NCI-H146 treated with DMSO at 0.1 percent for 48 hours (cell line): ENCODE measurements around the gene ADGRD2.

Experiments used
- DNase-seq: peaks from one replicate; lab custom pipeline; 2025; ENCODE audit not compliant: unreplicated experiment; lab: John Stamatoyannopoulos, UW

The ADGRD2 gene

DNA sequence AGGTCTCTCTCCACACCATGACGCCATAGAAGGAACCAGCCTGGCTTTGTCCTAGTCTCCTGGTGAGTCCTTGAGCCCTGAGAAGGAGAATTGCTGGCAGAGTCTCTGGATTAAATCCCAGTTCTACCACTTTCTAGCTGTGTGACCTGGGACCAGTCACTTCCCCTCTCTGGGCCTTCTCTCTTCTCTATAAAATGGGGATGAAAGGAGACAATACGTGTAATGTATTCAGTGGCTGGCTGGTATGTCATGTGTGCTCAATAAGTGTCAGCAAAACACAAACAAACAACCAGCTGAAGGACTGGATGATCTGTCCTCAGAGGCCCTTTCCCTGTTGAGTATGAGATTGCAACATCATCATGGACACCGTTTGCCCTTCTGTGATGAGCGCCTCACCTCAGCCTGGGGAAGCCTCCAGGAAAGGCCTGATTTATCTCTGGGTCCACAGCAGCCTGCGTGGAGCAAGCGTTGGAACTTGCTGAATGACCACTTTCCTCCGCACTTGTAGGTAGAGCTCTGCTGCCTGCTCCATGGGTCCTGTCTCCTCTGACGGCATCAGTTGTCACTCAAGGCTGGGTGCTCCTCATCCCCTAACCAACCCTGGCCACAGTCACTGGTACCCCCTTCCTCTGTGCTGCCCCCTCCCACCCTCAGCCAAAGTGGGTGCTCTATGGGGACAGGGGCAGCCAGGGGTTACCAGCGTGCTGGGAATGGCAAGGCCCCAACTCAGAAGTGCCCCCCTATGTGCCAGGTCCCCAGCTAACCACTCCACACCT, 60.6 kb downstream of the ADGRD2 start:
- DNase-seq: no peak

DNA sequence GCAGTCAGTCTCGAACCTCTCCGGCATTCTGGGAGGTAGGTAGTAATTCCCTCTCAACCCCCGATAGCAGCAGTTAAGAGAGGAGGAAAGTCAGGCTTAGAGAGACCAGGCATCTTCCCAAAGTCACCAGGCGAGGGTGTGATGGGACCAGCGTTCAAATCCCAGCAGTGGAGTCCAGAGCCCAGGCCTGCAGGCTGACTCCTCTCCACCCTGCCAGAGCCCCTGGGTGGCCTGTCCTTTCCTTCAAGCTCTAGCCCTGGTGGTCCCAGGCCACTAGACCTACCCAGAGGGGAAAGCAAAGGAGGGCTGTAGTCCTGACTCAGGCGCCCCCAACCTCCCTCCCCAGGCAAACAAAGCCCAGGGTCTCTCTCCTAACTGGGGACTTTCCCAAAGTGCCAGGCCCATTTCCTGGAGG, 61.2 kb downstream of the ADGRD2 start:
- no peak for DNase-seq

DNA sequence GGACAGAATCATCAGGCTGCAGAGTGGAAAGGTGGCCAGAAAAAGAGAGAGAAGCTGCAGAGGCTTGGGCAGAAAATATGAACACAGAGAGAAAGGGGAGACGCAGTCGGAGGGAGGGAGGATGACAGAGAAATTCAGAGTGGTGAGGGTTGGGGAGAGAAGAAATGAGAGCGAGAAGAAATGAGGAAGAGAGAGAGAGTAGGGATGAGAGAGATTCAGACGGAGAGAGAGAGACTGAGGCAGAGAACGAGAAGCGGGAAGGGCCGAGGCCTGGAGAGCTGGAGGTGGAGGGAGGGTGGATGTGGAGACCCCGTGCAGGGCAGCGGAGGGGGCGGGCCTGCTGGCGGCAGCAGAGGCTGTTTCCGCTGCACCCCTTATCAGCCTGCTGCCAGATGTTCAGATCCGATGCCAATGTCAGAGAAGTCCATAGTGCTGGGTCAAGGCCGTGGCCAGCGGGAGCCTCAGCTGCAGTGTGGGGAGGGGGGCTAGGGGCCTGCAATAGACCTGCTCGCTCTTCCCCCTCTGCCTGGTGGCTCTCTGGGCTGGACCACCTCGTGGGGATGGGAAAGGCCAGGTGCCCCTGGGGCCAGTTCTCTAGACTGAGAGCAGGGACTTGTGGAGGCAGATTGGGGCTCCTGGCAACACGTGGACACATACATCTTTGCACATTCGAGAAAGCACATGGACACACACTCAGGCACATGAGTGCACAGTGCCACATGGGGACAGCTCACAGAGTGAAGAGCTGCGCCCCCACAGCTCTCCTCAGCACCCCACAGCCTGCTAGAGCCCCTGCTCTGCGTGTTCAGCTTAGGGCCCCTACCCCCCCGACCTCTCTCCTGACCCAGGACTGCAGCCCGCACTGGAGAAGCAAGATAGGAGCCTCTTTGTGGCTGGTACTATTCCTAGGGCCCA, 61.9 kb downstream of the ADGRD2 start:
- no peak for DNase-seq

DNA sequence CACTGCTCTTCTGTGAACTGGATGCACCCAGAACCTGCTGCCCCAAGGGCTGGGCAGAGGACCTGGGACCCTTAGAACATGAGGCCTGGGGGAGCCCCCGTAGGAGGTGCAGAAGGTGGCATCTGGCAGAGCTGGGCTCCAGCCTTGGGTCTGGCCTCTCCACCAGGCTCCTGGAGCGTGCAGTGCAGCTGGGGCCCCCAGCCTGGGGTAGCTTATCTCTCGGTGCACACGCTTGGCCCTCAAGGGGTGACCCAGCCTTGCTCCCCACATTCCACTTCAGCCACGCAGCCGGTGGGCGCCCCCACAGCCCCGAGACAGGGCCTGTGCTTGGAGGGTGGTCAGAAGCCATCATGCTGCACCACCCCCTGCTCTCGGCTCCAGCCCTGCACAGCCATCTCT, 62.6 kb downstream of the ADGRD2 start:
- no peak for DNase-seq

DNA sequence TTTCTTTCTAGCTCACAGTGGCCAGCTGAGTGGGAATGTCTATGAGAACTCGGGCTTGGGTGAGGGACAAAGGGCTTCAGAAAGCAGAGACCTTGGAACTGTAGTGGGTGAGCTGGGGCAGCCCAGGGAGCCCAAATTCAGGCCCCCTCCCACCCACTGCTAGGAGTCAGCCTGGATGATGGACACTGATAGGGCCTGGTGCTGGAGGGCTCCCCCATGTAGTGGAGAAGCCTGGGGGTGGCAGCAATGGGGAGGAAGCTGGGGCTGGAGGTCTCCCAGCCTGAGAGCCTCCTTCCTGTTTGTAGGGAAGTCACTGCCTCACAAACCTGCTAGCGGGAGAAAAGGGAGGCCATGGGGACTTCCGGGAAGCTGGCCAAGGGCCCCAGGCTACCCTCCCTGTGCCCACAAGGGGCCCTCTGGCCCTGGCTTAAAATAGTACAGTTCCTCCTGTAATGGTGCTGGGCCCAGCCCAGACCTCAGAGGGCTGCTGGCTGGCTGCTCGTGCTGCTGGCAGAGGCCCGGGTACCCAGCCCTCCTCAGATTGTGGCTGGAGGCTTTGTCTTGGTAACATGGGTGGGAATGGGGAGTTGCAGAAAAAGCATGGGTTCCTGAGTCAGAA, 63.2 kb downstream of the ADGRD2 start:
- no peak for DNase-seq

DNA sequence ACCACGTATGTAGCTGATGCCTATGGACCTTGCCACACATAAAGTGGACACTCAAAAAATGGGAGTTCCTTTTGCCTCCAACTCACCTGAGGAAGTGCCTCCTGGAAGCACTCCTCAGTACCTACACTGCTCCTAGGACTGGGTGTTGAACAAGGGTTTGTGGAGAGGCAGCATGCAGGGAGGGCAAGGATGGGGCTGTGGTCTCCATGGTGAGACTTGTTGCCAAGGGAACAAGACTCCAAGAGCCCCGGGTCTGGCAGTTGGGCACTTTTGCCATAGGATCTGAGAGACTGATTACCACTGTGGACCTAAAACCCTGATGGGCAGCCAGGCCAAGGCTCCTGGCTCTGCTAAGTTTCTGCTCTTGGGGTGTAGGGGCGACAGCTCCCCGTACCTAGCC, 63.9 kb downstream of the ADGRD2 start:
- no peak for DNase-seq

DNA sequence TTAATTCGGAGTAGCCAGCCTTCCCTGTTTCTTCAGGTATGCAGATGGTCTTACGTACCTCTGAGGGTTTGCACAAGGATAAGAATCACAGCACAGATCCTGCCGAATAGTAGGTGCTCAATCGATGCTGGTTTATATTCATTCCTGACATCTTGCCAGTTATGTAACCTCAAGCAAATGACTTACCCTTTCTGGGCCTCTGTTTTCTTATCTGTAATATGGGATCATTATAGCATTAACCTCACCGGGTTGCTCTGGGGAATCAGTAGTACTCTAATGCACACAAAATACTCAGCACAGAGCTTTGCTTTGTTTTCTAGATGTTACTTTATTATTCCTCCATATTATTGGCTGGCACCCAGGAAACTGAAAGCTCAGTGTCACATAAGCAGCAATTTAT, 64.6 kb downstream of the ADGRD2 start:
- no peak for DNase-seq

DNA sequence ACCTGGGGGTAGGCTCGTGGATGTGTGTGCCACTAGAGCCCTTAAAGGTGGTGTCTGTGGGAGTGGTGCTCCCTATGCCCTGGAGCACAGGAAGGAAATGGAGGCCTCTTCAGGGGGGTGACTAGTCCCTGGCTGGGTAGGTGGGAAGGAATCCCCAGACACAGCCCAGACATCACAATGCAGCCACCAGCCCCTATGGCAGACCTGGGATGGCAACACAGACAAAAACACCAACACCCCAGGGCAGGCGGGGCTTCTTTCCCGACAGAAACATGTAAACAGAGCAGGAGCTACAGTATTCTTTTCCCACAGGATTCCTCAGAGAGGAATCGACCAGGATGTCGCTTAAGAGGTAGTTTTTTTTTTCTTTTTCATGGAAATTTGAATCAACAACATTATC, 67.3 kb downstream of the ADGRD2 start:
- DNase-seq: no peak

DNA sequence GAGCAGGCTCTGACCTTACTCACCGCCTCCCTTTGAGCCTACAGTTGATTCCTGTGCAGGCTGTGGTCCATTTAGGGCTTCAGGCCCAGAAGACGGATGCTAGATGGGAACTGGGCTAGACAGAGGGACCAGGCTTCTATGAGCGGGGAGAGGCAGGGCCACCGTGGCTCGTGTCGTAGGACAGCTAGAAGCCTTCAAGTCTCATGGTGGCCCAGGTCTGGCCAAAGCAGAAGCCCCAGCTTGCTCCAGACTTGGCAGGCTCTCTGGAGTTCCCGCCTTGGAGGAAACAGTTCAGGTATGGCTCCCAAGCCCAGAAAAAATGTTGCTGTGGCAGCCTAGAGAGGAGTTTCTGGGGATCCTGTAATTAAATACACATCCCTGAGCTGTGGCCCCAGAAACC, 67.9 kb downstream of the ADGRD2 start:
- no peak for DNase-seq

DNA sequence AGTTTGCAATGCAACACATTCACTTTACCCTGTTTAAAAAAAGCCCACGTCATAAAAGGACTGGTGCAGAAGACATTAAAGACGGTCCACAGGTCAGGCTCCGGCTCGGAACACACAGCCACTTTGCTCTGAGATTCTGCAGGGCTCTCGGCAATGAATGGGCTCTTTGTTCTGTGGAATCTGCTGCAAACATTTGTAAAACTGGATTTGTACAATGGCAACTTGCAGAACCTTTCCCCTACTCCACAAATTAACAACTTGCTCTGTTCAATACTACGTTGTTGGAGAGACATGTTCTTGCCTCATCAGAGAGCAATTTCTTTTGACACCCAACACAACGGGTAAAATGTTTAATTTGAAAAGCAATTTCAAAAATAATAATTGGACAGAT, 70.0 kb downstream of the ADGRD2 start:
- DNase-seq: no peak

DNA sequence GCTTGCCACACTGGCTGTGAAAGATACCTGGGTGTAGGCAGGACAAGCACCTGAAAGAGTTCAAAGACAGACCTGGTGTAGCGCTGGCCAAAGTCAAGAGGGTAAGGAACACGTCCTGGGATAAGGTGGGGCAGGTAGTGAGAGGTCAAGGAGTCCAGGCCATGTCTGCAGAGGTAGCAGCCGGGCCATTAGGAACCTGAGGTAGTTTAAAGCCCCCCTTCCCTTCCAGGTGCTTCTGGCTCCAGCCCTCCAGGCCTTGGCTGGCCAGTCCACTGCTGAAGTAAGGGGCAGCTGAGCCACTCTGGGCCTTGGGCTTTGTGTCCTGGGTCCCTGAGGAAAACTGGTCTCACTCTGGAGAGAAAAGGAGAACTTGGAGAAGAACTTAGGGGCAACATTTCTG, 70.9 kb downstream of the ADGRD2 start:
- DNase-seq: no peak

DNA sequence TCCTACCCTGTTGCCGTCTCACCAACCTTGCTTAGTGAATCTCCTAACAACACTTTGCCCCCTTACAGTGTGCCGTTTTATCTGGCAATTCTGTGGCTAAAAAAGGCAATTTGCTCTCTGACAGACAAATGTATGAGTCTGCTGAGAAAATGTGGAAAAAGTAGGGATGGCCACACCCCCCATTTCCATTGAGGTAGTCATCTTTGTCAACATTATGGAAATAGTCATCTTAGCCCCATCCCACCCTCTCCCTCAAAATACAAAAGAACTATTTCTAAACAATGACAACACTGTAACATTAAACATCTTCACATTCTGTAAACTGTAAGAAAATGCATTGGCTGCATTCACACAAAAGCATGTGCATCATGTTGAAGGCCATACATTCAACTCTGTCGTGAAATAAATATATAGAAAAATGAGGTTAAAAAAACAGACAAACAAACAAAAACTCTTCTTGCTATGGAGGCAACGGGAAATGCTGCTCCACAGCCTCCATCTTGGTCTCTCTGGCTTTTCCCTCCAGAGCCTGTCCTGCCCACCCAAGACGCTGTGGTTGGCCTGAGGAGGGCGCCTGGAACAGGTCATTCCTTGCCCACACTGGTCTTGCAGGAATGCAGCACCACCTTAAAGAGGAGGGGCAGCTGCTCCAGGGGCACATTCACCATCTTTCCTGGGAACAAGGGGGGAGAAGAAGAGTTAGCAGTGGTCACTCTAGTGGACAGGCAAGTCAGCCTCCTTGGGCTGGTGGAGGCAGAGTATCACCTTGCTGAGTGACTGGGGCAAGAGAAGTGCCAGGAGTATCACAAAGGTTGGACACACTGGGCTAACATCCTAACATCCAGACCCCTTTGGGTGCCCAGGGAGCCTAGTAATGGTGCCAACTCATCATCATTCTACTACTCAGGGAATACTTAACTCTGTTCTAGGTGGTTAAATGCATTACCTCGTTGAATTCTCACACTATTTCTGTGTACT, 72.2 kb downstream of the ADGRD2 start:
- DNase-seq: no peak

DNA sequence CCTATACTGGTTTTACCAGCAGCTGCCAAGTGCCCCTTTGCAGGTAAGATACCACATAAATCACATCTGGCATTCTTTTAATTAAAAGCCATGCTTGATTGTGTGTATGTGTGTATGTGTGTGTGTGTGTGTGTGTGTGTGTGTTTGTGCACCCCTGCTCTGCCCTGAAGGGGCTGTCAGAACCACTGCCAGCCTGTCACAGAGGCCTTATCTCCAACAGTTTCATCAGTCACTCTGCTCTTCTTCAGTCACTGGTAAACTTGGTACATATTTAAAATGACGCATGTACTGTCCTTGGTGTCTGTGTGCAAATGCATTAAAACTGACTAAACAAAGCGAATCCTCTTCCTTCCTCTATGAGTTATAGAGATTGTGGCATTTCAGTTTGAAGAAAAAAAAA, 75.9 kb downstream of the ADGRD2 start:
- no peak for DNase-seq

DNA sequence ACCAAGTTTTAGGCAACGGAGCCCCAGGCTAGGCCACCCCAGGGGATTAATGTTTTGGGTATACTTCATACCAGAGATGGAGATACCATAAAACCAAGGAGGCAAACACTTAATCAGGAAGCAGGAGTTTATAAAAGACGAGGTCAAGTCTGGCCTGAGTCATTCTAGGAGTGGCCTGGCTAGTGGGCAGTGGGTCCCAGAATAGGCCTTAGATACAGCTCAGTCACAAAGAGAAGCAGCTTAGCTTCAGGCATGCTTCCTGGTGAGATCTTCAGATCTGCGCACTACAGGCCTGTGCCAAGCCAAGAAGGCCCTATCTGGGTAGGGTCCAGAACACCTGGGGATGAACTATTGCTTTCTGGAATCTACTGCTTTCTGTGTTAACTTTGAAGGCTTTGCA, 77.5 kb downstream of the ADGRD2 start:
- DNase-seq: no peak
